HCT116 (cell line): Measurements from ENCODE around the gene SH3GL1. TPM values are rescaled to one million over a fixed set of nuclear protein-coding genes. Genes with fewer than 3 reads are reported as not detected.

ENCODE experiments used
- ATAC-seq: fragments of 200-7000 bp; cut with Tn5 transposase; 2 replicates; pipeline ENCODE4 v1.9.1; 2020; ENCODE audit warnings: mild to moderate bottlenecking, moderate library complexity
- BruUV-seq: library from RNA; stranded (reverse); fragments of 400-500 nt; replicated peaks from 2 replicates; lab custom pipeline; 2021; lab: Mats Ljungman, UMichigan
- CTCF ChIA-PET: fragments of 300-600 bp; sonication (Branson Sonifier 250); formaldehyde crosslinking; loops from one replicate; lab custom pipeline; 2021; ENCODE audit warnings: antibody characterized with exemption; lab: Charles Lee
- POLR2A ChIA-PET: fragments of 300-600, 350-600 bp; sonication (Branson Sonifier 250); formaldehyde crosslinking; loops from one replicate; lab custom pipeline; 2021; ENCODE audit warnings: antibody characterized with exemption; lab: Charles Lee
- RAD21 ChIA-PET, 2 experiments: fragments of 300-600 bp; sonication (Branson Sonifier 250); formaldehyde crosslinking; loops; one replicate each; lab custom pipeline; 2023; ENCODE audit warnings: low total read pairs in 2 of 2; ENCODE audit not compliant: uncharacterized antibody in 2 of 2, unreplicated experiment in 2 of 2, low non-redundant PET in 1 of 2; lab: Charles Lee
- DNase-seq: peaks from one replicate; pipeline ENCODE4 v3.0.0-alpha.2; 2010; ENCODE audit warnings: low read depth, low spot score
- H2AFZ ChIP-seq: fragments of 200-600 bp; shearing (Covaris generic), sonication (generic); 2 replicates; pipeline ENCODE4 v1.6.1; 2017; ENCODE audit warnings: low read depth, mixed run types, mixed read lengths, antibody characterized with exemption, low read length; ENCODE audit not compliant: poor library complexity, severe bottlenecking
- H3K27ac ChIP-seq: 2 replicates; pipeline ENCODE4 v1.5.1; 2012; ENCODE audit warnings: low read depth, low read length
- H3K27me3 ChIP-seq: fragments of 200-600 bp; sonication (generic); 2 replicates; pipeline ENCODE4 v1.6.1; 2016; ENCODE audit warnings: mixed run types, low read length, mixed read lengths; ENCODE audit not compliant: insufficient read depth
- H3K36me3 ChIP-seq, 2 experiments: fragments of 200-500 bp in 1 of 2; fragments of 200-600 bp in 1 of 2; sonication (Bioruptor generic) in 1 of 2; sonication (generic) in 1 of 2; 2 replicates each; pipeline versions ENCODE4 v1.5.1 to v1.6.1; 2014 to 2016; ENCODE audit warnings: low read length in 2 of 2, inconsistent platforms in 1 of 2, mixed read lengths in 1 of 2, mixed run types in 1 of 2; ENCODE audit not compliant: insufficient read depth in 2 of 2, control insufficient read depth in 1 of 2
- H3K4me1 ChIP-seq, 2 experiments: fragments of 200-600 bp in 1 of 2; sonication (generic) in 1 of 2; 2 replicates each; pipeline versions ENCODE4 v1.5.1 to v1.6.1; 2012 to 2017; ENCODE audit warnings: low read length in 2 of 2, inconsistent platforms in 1 of 2, mild to moderate bottlenecking in 1 of 2, mixed read lengths in 1 of 2, mixed run types in 1 of 2, moderate library complexity in 1 of 2; ENCODE audit not compliant: insufficient read depth in 2 of 2, control insufficient read depth in 1 of 2
- H3K4me2 ChIP-seq: fragments of 200-600 bp; sonication (generic); 2 replicates; pipeline ENCODE4 v1.6.1; 2017; ENCODE audit warnings: mixed run types, low read length, mixed read lengths
- H3K4me3 ChIP-seq, 2 experiments: fragments of 200-600 bp in 1 of 2; sonication (generic) in 1 of 2; replicated peaks in 1 of 2; 2 replicates each; pipeline ENCODE4 v1.5.1; 2011 to 2016; ENCODE audit warnings: low read length in 2 of 2, control low read depth in 1 of 2, low read depth in 1 of 2, mild to moderate bottlenecking in 1 of 2, mixed read lengths in 1 of 2, mixed run types in 1 of 2
- H3K79me2 ChIP-seq: fragments of 200-600 bp; sonication (generic); 2 replicates; pipeline ENCODE4 v1.6.1; 2017; ENCODE audit warnings: mild to moderate bottlenecking, mixed run types, low read length, moderate library complexity, mixed read lengths; ENCODE audit not compliant: insufficient read depth
- H3K9ac ChIP-seq: fragments of 200-600 bp; sonication (generic); 2 replicates; pipeline ENCODE4 v1.6.1; 2016; ENCODE audit warnings: low read length, mixed read lengths
- H3K9me2 ChIP-seq: fragments of 200-600 bp; sonication (generic), shearing (Covaris generic); 2 replicates; pipeline ENCODE4 v1.6.1; 2017; ENCODE audit warnings: mixed run types, mild to moderate bottlenecking, moderate library complexity; ENCODE audit not compliant: insufficient read depth
- H3K9me3 ChIP-seq, 2 experiments: fragments of 200-500 bp in 1 of 2; fragments of 200-600 bp in 1 of 2; sonication (Bioruptor generic) in 1 of 2; sonication (generic) in 1 of 2; 2 replicates each; pipeline ENCODE4 v1.6.1; 2014 to 2017; ENCODE audit warnings: low read length in 2 of 2, mixed read lengths in 2 of 2, inconsistent platforms in 1 of 2, low read depth in 1 of 2, mild to moderate bottlenecking in 1 of 2, mixed run types in 1 of 2, moderate library complexity in 1 of 2; ENCODE audit not compliant: control insufficient read depth in 1 of 2, insufficient read depth in 1 of 2
- H4K20me1 ChIP-seq: fragments of 200-600 bp; sonication (generic), shearing (Covaris generic); 2 replicates; pipeline ENCODE4 v1.6.1; 2017; ENCODE audit warnings: mixed run types, mild to moderate bottlenecking, moderate library complexity; ENCODE audit not compliant: insufficient read depth
- EGR1 ChIP-seq: IDR thresholded peaks from 2 replicates; pipeline ENCODE4 v1.6.1; 2012; ENCODE audit warnings: low read depth
- EZH2phosphoT487 ChIP-seq: fragments of 200-600 bp; IDR thresholded peaks from 2 replicates; pipeline ENCODE4 v1.6.1; 2018; ENCODE audit warnings: antibody characterized with exemption, borderline replicate concordance
- FOSL1 ChIP-seq: IDR thresholded peaks from 2 replicates; pipeline ENCODE4 v1.6.1; 2012; ENCODE audit warnings: low read depth
- JUND ChIP-seq: IDR thresholded peaks from 2 replicates; pipeline ENCODE4 v1.6.1; 2012
- MAX ChIP-seq: IDR thresholded peaks from 2 replicates; pipeline ENCODE4 v1.6.1; 2012
- POLR2A ChIP-seq: IDR thresholded peaks from 2 replicates; pipeline ENCODE4 v1.7.0; 2011; ENCODE audit warnings: borderline replicate concordance; ENCODE audit not compliant: insufficient read depth, insufficient read length; ENCODE audit errors: extremely low read depth
- POLR2AphosphoS5 ChIP-seq: IDR thresholded peaks from 2 replicates; pipeline ENCODE4 v1.6.1; 2011; ENCODE audit warnings: mild to moderate bottlenecking, low read depth, low read length, moderate library complexity
- SIN3A ChIP-seq: IDR thresholded peaks from 2 replicates; pipeline ENCODE4 v1.6.1; 2012; ENCODE audit warnings: low read depth
- SP1 ChIP-seq: IDR thresholded peaks from 2 replicates; pipeline ENCODE4 v1.6.1; 2012; ENCODE audit warnings: low read depth
- TCF7L2 ChIP-seq: IDR thresholded peaks from 2 replicates; pipeline ENCODE4 v1.7.0; 2011; ENCODE audit warnings: borderline replicate concordance, inconsistent platforms; ENCODE audit not compliant: insufficient read depth, insufficient read length; ENCODE audit errors: extremely low read depth
- ZNF274 ChIP-seq: fragments of 200-500 bp; sonication (Bioruptor generic); IDR thresholded peaks from 2 replicates; pipeline ENCODE4 v1.6.1; 2014; ENCODE audit warnings: mild to moderate bottlenecking, low read depth, low read length, inconsistent platforms
- intact Hi-C: fragments of 100-400 bp; cut with micrococcal nuclease; formaldehyde crosslinking; loops from 2 replicates; pipeline ENCODE4 v1.10.0; 2022
- total RNA-seq: library from RNA; stranded (reverse); gene quantifications from one replicate; pipeline ENCODE4 v1.2.1, GENCODE V29; 2021; ENCODE audit not compliant: unreplicated experiment
- TF ChIP-seq, protein P1 (sequence below), 3 experiments: fragments of 200-600 bp in 1 of 3; sonication (generic) in 1 of 3; IDR thresholded peaks in 2 of 3; conservative IDR thresholded peaks in 1 of 3; 2 replicates each; pipeline ENCODE4 v1.5.1; 2012 to 2017; ENCODE audit warnings: low read depth in 2 of 3, low read length in 2 of 3, antibody characterized with exemption in 1 of 3, borderline replicate concordance in 1 of 3, control low read depth in 1 of 3, mild to moderate bottlenecking in 1 of 3, mixed read lengths in 1 of 3, mixed run types in 1 of 3, moderate library complexity in 1 of 3; ENCODE audit not compliant: insufficient read depth in 1 of 3

SH3GL1 gene
- total RNA-seq, 1 experiment from 2014 or later: 86.0 TPM

DNA sequence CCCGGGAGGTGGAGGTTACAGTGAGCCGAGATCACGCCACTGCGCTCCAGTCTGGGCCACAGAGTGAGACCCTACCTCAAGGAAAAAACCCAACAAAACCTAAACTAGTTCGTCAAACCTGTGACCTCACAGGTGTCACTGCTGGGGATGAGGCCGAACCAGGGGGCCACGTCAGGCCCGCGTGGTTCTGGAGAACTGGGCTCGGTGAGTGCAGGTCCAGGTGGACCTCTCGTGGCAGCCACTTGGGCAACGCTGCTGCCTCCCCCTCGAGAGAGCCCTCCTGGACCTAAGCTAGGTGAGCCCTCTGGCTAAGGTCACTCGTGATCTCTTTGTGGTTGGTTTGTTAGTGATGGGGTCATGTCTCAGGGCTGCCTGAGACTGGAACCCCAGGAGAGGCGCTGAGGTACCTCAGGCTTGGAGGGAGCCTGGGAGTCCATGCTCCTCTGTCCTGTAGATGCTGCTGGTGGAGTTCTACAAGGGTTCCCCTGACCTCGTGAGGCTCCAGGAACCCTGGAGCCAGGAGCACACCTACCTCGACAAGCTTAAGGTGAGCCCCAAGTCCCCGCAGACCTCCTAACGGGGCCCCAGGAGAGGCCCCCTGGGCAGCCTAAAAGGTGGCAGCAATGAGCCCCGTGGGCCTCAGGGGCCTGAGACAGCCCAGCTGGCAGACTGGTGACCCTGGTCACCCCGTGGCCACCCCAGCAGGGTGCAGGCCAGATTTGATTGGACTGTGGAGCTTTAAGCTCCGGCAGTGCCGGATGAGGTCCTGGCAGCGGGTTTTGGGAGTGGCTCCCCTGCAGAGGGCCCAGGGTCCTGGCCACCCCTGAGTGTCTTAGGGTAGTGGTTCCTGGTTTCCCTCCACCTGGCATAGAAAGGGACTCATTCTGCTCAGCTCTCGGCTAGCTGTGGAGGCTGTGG, 41.4 kb downstream of the SH3GL1 start:
- no peak for DNase-seq
- ChIA-PET CTCF (interaction anchor here (0.6 to 1.3 kb wide), 2 partner anchors 92 kb away, joined by 3 to 5 read pairs; no protein-coding TSS in a partner anchor), RAD21 (no interaction called here)

GRCh38 chr19:4357921-4358326, 42.4 kb downstream of the SH3GL1 start:
- no peaks in the 10 kb centered on the region for H3K9me2 ChIP-seq
- no peak overlapping the region for H3K9ac ChIP-seq
- no peak overlapping the region for H3K4me2 ChIP-seq
- ATAC-seq (no peak), DNase-seq (no peak)
- H3K4me1 ChIP-seq: peaks cover 6 to 22% of the 10 kb centered on the region in 2 experiments; a peak in 3 of 4 replicates
- H3K79me2 ChIP-seq: no peaks in the 10 kb centered on the region
- H3K27ac ChIP-seq: no peak overlapping the region
- ChIA-PET RAD21 (no interaction called here), CTCF (interaction anchor here (1.3 kb wide), 1 partner anchor 91 kb away, joined by 5 read pairs; no protein-coding TSS in a partner anchor), POLR2A (no interaction called here)
- H2AFZ ChIP-seq: no peak overlapping the region
- TF ChIP-seq SP1 (no peak), MAX (no peak), ZNF274 (no peak), TCF7L2 (no peak), EZH2phosphoT487 (no peak), JUND (no peak)
- TF ChIP-seq, protein P1, sequence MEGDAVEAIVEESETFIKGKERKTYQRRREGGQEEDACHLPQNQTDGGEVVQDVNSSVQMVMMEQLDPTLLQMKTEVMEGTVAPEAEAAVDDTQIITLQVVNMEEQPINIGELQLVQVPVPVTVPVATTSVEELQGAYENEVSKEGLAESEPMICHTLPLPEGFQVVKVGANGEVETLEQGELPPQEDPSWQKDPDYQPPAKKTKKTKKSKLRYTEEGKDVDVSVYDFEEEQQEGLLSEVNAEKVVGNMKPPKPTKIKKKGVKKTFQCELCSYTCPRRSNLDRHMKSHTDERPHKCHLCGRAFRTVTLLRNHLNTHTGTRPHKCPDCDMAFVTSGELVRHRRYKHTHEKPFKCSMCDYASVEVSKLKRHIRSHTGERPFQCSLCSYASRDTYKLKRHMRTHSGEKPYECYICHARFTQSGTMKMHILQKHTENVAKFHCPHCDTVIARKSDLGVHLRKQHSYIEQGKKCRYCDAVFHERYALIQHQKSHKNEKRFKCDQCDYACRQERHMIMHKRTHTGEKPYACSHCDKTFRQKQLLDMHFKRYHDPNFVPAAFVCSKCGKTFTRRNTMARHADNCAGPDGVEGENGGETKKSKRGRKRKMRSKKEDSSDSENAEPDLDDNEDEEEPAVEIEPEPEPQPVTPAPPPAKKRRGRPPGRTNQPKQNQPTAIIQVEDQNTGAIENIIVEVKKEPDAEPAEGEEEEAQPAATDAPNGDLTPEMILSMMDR (IDR thresholded peaks at IDR 0.05 in 2 of 3, conservative IDR thresholded peaks at IDR 0.05 in 1 of 3; ENCODE audit: borderline replicate concordance in 1 of 3, insufficient read depth in 1 of 3, low read depth in 2 of 3, low read length in 2 of 3): no peak
- no peaks in the 10 kb centered on the region for H4K20me1 ChIP-seq
- H3K27me3 ChIP-seq: no peaks in the 10 kb centered on the region
- intact Hi-C loops: no loop called here
- no peak overlapping the region for H3K4me3 ChIP-seq
- BruUV-seq: no TSS peak
- peaks cover 8 to 15% of the 10 kb centered on the region in 2 experiments for H3K36me3 ChIP-seq
- H3K9me3 ChIP-seq: no peaks in the 10 kb centered on the region

More for the DNA sequence above, 41.4 kb downstream of the SH3GL1 start:
- no peak for ATAC-seq
- intact Hi-C loops: no loop called here
- no peak overlapping the region for H3K4me3 ChIP-seq
- BruUV-seq: no TSS peak
- H3K4me2 ChIP-seq: no peak overlapping the region
- H3K27ac ChIP-seq: no peak overlapping the region; the same call in 1 of the 2 replicates
- peaks cover 6 to 23% of the 10 kb centered on the region in 2 experiments; a peak in 3 of 4 replicates for H3K4me1 ChIP-seq
- H3K79me2 ChIP-seq: no peaks in the 10 kb centered on the region
- H2AFZ ChIP-seq: no peak overlapping the region
- H3K36me3 ChIP-seq: peaks cover 5 to 11% of the 10 kb centered on the region in 2 experiments; a peak in 3 of 4 replicates
- no peaks in the 10 kb centered on the region for H3K9me2 ChIP-seq
- H3K27me3 ChIP-seq: no peaks in the 10 kb centered on the region
- no peaks in the 10 kb centered on the region for H3K9me3 ChIP-seq
- TF ChIP-seq EGR1 (no peak), EZH2phosphoT487 (no peak), POLR2AphosphoS5 (peak; percentile 12; the same call in 1 of the 2 replicates), SIN3A (no peak), POLR2A (no peak), FOSL1 (no peak)
- POLR2A ChIA-PET: interaction anchor here (1.0 kb wide), 1 partner anchor 10 kb away, joined by 3 read pairs; no protein-coding TSS in a partner anchor
- H3K9ac ChIP-seq: no peak overlapping the region
- H4K20me1 ChIP-seq: no peaks in the 10 kb centered on the region
